GM19239 (cell line): ENCODE measurements around the gene CCDC63.
"Not testable (repeated sequence)": the region's sequence is repeated elsewhere in the genome, so short reads cannot be mapped to it uniquely, and the experiment has no call there.

ENCODE experiments used
- DNase-seq: peaks from one replicate; pipeline ENCODE4 v3.0.0; 2011; ENCODE audit warnings: low spot score; ENCODE audit not compliant: insufficient read length
- FAIRE-seq: peaks from 2 replicates; lab custom pipeline; 2011; peaks lifted over from hg19 to GRCh38; lab: Jason Lieb, UNC

CCDC63 gene

DNA sequence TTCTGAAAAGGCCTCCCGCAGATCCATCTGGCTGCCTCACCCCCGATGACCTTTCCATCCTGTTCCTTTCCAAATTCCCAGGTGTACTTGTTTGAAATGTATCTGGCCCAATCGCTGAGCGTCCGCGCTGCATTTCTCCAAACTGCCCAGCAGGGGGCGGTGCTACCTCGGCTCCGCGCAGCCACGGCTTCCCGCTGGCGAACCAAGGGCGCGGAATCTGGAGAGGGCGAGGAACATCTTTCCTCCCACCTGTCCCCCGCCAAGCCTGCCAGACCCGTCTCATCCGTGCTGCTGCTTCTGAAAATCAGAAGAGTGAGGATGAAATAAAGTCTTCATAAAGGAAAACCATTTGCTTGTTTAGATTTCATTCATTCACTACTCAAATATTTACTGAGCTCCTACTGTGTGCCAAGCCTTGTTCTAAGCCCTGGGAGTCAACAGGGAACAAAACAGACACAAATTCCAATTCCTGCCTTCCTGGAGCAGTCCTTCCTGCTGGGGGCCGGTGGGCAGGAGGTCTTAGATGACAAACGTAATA is 90.4 kb downstream of the CCDC63 start:
- FAIRE-seq (peak; percentile 83), DNase-seq (peak; percentile 64)

DNA sequence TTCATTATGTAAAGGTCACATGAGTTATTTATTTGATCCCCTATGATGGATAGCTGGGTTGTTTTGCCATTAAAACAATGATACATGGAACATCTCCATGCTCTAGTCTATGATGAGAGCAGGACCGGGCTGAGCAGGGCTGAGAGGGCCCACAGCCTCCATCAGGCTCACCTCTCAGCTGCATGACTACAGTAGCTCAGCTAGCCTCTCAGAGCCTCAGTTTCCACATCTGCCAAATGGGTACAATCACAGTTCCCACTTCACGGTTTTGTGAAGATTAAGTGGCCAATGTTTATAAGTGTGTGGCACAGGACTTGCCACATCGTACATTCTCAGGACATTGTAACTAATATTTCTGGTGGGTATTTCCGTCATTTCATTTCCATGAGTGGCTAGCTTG is 93.5 kb downstream of the CCDC63 start:
- FAIRE-seq, result no peak
- no peak for DNase-seq

DNA sequence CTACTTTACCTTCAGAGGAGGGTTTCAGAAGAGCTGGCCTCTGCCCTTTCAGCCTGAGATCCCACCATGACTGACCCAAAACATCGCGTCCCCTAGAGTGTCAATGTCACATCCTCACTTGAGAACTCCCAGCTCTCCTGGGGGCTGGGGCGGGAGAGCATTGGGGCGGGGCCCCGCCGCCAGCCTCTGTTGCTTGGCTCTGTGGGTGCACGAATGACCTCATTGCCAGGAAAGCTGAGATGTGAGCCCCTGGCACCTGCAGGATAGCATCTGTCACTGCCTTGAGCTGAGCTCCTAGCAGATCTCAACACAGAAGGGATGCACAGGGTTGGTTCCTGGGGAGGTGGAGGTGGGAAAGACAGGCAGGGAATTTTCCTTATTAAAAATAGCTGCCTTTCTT is 94.1 kb downstream of the CCDC63 start:
- FAIRE-seq (no peak), DNase-seq (no peak)

DNA sequence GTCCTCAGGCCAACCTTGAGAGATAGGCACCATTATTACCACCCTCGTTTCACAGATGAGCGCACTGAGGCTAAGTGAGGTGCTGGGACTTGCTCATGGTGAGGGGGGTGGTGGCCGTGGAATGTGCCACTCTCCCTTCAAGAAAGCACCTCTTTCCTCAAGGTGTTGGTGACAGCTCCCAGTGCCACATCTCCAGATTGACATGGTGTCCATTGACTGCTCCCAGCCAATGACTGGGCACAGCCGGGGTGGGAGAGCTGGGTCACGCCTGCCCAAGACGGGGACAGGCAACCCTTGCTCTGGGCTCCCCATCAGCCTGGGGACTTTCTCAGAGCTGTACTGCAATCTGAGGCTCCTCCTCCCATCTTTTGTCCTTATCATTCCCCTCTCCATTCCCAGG is 94.6 kb downstream of the CCDC63 start:
- no peak for FAIRE-seq
- DNase-seq, result no peak

DNA sequence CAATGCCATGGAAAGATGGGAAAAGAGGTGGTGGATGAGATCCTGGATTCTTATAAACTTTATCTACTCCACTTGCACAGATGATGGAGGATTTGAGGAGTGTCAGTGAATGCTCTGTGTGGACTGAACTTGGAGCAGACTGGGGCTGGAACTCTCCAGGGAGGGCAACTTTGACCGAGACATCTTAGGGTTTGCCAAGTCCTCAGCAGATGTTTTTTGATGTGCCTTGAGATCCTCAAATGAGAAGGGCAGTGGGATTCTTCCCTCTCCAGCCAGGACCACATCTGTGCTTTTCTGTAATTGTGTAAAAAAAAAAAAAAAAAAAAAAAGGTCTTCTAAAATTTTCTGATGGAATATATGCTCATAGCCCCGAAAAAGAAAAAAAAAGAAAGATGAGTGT is 96.6 kb downstream of the CCDC63 start:
- no peak for FAIRE-seq

DNA sequence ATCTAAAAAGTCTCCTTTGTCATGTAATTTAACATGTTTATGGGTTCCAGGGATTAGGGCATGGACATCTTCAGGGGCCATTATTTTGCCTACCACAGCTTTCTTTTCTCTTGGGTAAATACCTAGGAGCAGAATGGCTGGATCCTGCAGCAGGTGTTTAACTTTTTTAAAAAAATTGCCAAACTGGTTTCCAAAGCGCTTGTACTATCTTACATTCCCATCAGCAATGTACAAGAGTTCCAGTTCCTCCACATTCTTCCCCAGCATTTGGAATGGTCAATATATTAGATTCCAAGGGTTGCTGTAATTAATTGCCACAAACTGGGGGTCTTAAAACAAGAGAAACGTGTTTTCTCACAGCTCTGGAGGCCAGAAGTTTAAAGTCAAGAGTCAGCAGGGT is 101.3 kb downstream of the CCDC63 start:
- no peak for DNase-seq
- no peak for FAIRE-seq

More for the DNA sequence above, 96.6 kb downstream of the CCDC63 start:
- DNase-seq, result no peak

DNA sequence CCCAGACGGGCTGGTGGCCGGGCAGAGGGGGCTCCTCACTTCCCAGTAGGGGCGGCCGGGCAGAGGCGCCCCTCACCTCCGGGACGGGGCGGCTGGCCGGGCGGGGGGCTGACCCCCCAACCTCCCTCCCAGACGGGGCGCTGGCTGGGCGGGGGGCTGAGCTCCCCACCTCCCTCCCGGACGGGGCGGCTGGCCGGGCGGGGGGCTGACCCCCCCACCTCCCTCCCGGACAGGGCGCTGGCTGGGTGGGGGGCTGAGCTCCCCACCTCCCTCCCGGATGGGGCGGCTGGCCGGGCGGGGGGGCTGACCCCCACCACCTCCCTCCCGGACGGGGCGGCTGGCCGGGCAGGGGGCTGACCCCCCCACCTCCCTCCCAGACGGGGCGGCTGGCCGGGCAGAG is 103.7 kb downstream of the CCDC63 start:
- not testable (repeated sequence) for FAIRE-seq, DNase-seq

DNA sequence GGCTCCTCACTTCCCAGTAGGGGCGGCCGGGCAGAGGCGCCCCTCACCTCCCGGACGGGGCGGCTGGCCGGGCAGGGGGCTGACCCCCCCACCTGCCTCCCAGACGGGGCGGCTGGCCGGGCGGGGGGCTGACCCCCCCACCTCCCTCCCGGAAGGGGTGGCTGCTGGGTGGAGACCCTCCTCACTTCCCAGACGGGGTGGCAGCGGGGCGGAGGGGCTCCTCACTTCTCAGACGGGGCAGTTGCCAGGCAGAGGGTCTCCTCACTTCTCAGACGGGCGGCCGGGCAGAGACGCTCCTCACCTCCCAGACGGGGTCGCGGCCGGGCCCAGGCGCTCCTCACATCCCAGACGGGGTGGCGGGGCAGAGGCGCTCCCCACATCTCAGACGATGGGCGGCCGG is 104.1 kb downstream of the CCDC63 start:
- not testable (repeated sequence) for DNase-seq, FAIRE-seq
